HT1080 (cell line): Measurements from ENCODE around the gene PRX. TPM values are rescaled to one million over a fixed set of nuclear protein-coding genes. Genes with fewer than 3 reads are reported as not detected.

ENCODE experiments used
- DNase-seq: peaks from one replicate; pipeline ENCODE4 v3.0.0-alpha.2; 2015; ENCODE audit warnings: low read depth
- total RNA-seq: library from RNA; depleted of rRNA; stranded (reverse); fragments of >200 nt; shearing (Covaris generic); gene quantifications from 2 replicates; pipeline ENCODE4 v1.2.3, GENCODE V29; 2014

The PRX gene
- total RNA-seq, 1 experiment from 2014 or later: not detected

DNA sequence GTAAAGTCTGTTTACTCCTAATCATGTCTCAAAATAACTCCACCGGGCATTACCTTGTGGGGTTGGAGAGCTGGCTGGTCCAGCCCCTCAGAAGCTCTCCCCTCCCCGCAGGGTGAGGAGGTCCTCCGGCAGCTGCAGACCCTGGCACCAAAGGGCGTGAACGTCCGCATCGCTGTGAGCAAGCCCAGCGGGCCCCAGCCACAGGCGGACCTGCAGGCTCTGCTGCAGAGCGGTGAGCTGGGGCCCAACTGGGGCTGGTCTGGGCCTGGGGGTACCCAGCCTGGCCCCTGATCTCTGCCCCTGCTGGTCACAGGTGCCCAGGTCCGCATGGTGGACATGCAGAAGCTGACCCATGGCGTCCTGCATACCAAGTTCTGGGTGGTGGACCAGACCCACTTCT lies 43.4 kb downstream of the PRX start:
- DNase-seq: no peak

GRCh38 chr19:40367577-40368434 lies 45.4 kb downstream of the PRX start:
- DNase-seq: no peak

- DNase-seq: no peak
These were observed 46.2 kb downstream of the PRX start for GRCh38 chr19:40366697-40367561.

GRCh38 chr19:40365613-40366401 lies 47.4 kb downstream of the PRX start:
- DNase-seq: no peak

- DNase-seq: no peak
These were observed 48.2 kb downstream of the PRX start for GRCh38 chr19:40365010-40365409.

DNA sequence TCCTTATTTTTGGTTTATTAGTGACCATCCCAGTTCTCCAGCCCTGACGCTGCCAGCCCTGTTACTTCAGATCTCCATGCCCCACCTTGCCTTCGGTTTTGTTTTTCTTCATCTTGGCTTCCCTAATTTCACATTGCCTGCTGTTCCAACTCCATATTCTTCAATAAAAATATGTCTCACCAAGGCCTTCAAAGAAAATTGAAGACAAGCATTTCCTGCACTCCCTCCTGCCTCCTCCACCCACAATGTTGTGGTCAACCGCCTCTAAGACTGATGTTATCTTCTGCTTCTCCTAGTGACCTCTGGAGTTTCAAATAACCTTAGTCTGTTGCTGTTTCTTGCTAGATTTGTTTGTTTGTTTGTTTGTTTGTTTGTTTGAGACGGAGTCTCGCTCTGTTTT lies 50.1 kb downstream of the PRX start:
- DNase-seq: no peak

- DNase-seq: no peak
These were observed 51.0 kb downstream of the PRX start for GRCh38 chr19:40362160-40362559.

- no peak for DNase-seq
These were observed 52.4 kb downstream of the PRX start for GRCh38 chr19:40360708-40361241.

GRCh38 chr19:40360020-40360707 lies 53.0 kb downstream of the PRX start:
- DNase-seq: no peak

- no peak for DNase-seq
These were observed 54.4 kb downstream of the PRX start for GRCh38 chr19:40358773-40359172.

- no peak for DNase-seq
These were observed 55.5 kb downstream of the PRX start for GRCh38 chr19:40357640-40358039.

GRCh38 chr19:40356681-40357595 lies 56.2 kb downstream of the PRX start:
- no peak for DNase-seq

- DNase-seq: no peak
These were observed 57.0 kb downstream of the PRX start for GRCh38 chr19:40355975-40356680.

DNA sequence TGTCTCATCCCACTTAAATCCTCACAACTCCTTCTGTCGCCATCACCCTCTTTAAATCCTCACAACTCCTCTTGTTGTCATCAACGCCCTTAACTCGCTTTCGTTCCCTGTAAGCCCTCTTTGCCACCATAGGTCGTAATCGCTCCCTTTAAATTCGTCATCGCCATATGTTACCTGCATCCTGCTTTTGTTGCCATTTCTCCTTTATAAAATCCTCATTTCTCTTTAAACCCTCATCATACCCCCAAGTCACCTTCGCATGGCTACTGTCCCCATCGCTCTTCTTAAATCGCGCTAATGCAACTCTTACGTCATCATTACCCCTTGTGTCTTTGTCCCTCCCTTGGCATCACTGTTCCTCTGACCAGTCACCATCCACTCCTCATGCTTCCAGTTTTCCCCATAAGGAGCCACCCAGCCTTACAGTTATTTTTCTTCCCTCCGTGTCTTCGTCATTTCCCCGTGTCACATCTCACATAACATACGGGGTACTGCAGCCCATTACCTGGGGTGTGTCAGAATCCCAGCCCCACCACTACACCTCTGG lies 64.1 kb downstream of the PRX start:
- DNase-seq: peak; percentile 43

DNA sequence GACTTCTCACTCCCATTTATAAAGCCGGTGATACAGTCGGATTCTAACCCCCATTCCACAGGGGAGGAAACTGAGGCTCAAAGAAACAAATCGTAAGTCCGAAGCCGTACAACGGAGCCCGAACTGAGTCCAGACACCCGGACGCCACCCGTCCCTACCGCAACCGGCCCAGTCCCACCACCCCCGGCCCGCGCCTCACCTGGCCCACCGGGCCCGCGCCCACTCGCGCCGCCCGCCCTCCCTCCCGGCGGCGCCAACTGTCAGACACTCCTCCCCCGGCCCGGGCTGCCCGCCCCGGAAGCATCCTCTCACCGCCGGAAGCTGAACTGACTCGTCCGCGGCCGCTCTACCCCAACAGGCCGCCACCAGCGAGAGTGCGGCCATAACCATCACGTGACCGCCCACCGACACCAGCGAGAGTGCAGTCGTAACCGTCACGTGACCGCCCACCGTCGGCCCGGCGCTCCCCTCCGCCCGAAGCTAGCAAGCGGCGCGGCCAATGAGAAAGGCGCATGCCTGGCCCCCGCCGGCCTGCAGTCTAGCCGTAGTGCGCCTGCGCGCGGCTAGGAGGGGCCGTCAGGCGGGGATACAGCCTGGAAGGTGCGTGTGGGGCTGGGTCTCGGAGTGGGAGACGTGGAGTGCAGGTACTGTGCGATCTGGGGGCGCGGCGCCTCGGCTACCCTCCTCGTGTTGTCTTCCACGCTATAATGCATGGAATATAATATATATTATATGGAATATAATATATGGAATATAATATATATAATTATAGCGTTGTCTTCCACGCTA lies 64.9 kb downstream of the PRX start, which contains the start of the genes C19orf47 and PLD3:
Gene C19orf47 (minus strand): TSS at position 273 of the 789 bp plus-strand sequence. CDS start 6,540 bp downstream, outside the sequence.
Gene PLD3 (plus strand): TSS at position 571 of the 789 bp plus-strand sequence. CDS start 17,789 bp downstream, outside the sequence.
- peak; percentile 99 for DNase-seq

- DNase-seq: no peak
These were observed 68.8 kb downstream of the PRX start for GRCh38 chr19:40344422-40344821.
